CD14-positive monocyte (primary cell): ENCODE results near the gene STOML3. TPM values are rescaled to one million over a fixed set of nuclear protein-coding genes. Genes with fewer than 3 reads are reported as not detected.

ENCODE experiments used
- DNase-seq, 3 donors: peaks; one replicate each; pipeline ENCODE4 v3.0.0-alpha.2; 2011 to 2022
- H2AFZ ChIP-seq: 2 replicates; pipeline ENCODE4 v1.6.0; 2012; ENCODE audit warnings: mild to moderate bottlenecking, low read depth, low read length, inconsistent platforms; ENCODE audit not compliant: insufficient read depth, poor library complexity, severe bottlenecking
- H3K27ac ChIP-seq, 2 donors: 1 replicate in 1 of 2; 2 replicates in 1 of 2; pipeline ENCODE4 v1.5.1; 2012 to 2013; ENCODE audit warnings: low read length in 2 of 2, control low read depth in 1 of 2, inconsistent platforms in 1 of 2, low read depth in 1 of 2, mild to moderate bottlenecking in 1 of 2
- H3K27me3 ChIP-seq, 2 donors: one replicate each; pipeline versions ENCODE4 v1.6.0 to v1.6.1; 2011 to 2013; ENCODE audit warnings: low read length in 2 of 2; ENCODE audit not compliant: control insufficient read depth in 2 of 2, insufficient read depth in 2 of 2
- H3K36me3 ChIP-seq, 2 donors: replicated peaks in 1 of 2; 1 replicate in 1 of 2; 2 replicates in 1 of 2; pipeline versions ENCODE4 v1.5.1 to v1.6.1; 2012 to 2013; ENCODE audit warnings: low read length in 2 of 2, control low read depth in 1 of 2, inconsistent platforms in 1 of 2, mild to moderate bottlenecking in 1 of 2; ENCODE audit not compliant: insufficient read depth in 2 of 2, control insufficient read depth in 1 of 2
- H3K4me1 ChIP-seq, 2 donors: 1 replicate in 1 of 2; 2 replicates in 1 of 2; pipeline versions ENCODE4 v1.5.1 to v1.6.1; 2012 to 2013; ENCODE audit warnings: low read length in 2 of 2, control low read depth in 1 of 2, inconsistent platforms in 1 of 2, mild to moderate bottlenecking in 1 of 2, moderate library complexity in 1 of 2; ENCODE audit not compliant: insufficient read depth in 2 of 2, control insufficient read depth in 1 of 2
- H3K4me2 ChIP-seq: replicated peaks from 2 replicates; pipeline ENCODE3; 2012; ENCODE audit warnings: low read length, moderate library complexity, mild to moderate bottlenecking; ENCODE audit not compliant: poor library complexity, severe bottlenecking; ENCODE audit errors: extremely low read depth
- H3K4me3 ChIP-seq, 3 experiments: fragments of 200-600 bp in 1 of 3; sonication (generic) in 1 of 3; replicated peaks in 1 of 3; 1 replicate in 2 of 3; 2 replicates in 1 of 3; pipeline ENCODE4 v1.5.1; 2011 to 2013; ENCODE audit warnings: low read length in 3 of 3, mild to moderate bottlenecking in 3 of 3, control low read depth in 2 of 3, low read depth in 2 of 3, inconsistent platforms in 1 of 3, moderate library complexity in 1 of 3
- H3K79me2 ChIP-seq: 2 replicates; pipeline ENCODE4 v1.6.0; 2012; ENCODE audit warnings: mild to moderate bottlenecking, control low read depth, inconsistent platforms, low read length, moderate library complexity; ENCODE audit not compliant: insufficient read depth
- H3K9ac ChIP-seq: 2 replicates; pipeline ENCODE4 v1.6.0; 2017; ENCODE audit warnings: low read length, mild to moderate bottlenecking; ENCODE audit not compliant: insufficient read depth, poor library complexity, severe bottlenecking
- H3K9me3 ChIP-seq, 2 donors: replicated peaks in 1 of 2; 1 replicate in 1 of 2; 2 replicates in 1 of 2; pipeline versions ENCODE4 v1.5.1 to v1.6.1; 2012 to 2013; ENCODE audit warnings: low read length in 2 of 2, control low read depth in 1 of 2; ENCODE audit not compliant: control insufficient read depth in 1 of 2, insufficient read depth in 1 of 2
- H4K20me1 ChIP-seq: 2 replicates; pipeline ENCODE4 v1.6.0; 2012; ENCODE audit warnings: mild to moderate bottlenecking, low read length, control low read depth, moderate library complexity; ENCODE audit not compliant: insufficient read depth
- H3K27ac Mint-ChIP-seq, 7 donors: one replicate each; pipeline ENCODE4 v1.8.0; 2020; ENCODE audit warnings: mild to moderate bottlenecking in 7 of 7, mixed read lengths in 7 of 7, moderate library complexity in 6 of 7, inconsistent platforms in 2 of 7
- H3K27me3 Mint-ChIP-seq, 3 donors: one replicate each; pipeline ENCODE4 v1.8.0; 2021 to 2022; ENCODE audit warnings: low read depth in 3 of 3, mild to moderate bottlenecking in 3 of 3, mixed read lengths in 3 of 3, moderate library complexity in 3 of 3, inconsistent platforms in 1 of 3
- H3K36me3 Mint-ChIP-seq, 2 donors: one replicate each; pipeline ENCODE4 v1.8.0; 2020; ENCODE audit warnings: mixed read lengths in 2 of 2, inconsistent platforms in 1 of 2, mild to moderate bottlenecking in 1 of 2
- H3K4me1 Mint-ChIP-seq: one replicate; pipeline ENCODE4 v1.8.0; 2020; ENCODE audit warnings: mild to moderate bottlenecking, mixed read lengths
- H3K4me3 Mint-ChIP-seq, 2 donors: one replicate each; pipeline ENCODE4 v1.8.0; 2020; ENCODE audit warnings: mild to moderate bottlenecking in 2 of 2, mixed read lengths in 2 of 2, moderate library complexity in 1 of 2
- H3K9me3 Mint-ChIP-seq, 7 donors: one replicate each; pipeline ENCODE4 v1.8.0; 2020 to 2022; ENCODE audit warnings: mixed read lengths in 7 of 7, mild to moderate bottlenecking in 6 of 7, moderate library complexity in 6 of 7, inconsistent platforms in 2 of 7
- WGBS: methylation state at CpG from one replicate; pipeline ENCODE4 v1.1.5; 2013; ENCODE audit warnings: missing lambda C conversion rate; ENCODE audit not compliant: insufficient coverage; 5-methylcytosine and 5-hydroxymethylcytosine counted together
- intact Hi-C, 2 donors: fragments of 100-400 bp; cut with micrococcal nuclease; formaldehyde crosslinking; loops; one replicate each; pipeline versions ENCODE4 v1.15.0 to v1.15.1; 2023
- polyA plus RNA-seq, 3 donors: library from polyadenylated mRNA; depleted of rRNA in 1 of 3; unstranded in 2 of 3; stranded (reverse) in 1 of 3; fragments of 300-500 nt in 2 of 3; fragments of >200 nt in 1 of 3; fragmentation: Illumina TruSeq in 2 of 3; gene quantifications; 1 replicate in 2 of 3; 2 replicates in 1 of 3; pipeline ENCODE4 v1.2.3, GENCODE V29; 2012 to 2021
- TF ChIP-seq, protein P1 (sequence below): fragments of 200-600 bp; IDR thresholded peaks from one replicate; pipeline ENCODE4 v1.8.0; 2022; ENCODE audit warnings: antibody characterized with exemption, mild to moderate bottlenecking

The STOML3 gene
- polyA plus RNA-seq, 3 donors = not detected

DNA sequence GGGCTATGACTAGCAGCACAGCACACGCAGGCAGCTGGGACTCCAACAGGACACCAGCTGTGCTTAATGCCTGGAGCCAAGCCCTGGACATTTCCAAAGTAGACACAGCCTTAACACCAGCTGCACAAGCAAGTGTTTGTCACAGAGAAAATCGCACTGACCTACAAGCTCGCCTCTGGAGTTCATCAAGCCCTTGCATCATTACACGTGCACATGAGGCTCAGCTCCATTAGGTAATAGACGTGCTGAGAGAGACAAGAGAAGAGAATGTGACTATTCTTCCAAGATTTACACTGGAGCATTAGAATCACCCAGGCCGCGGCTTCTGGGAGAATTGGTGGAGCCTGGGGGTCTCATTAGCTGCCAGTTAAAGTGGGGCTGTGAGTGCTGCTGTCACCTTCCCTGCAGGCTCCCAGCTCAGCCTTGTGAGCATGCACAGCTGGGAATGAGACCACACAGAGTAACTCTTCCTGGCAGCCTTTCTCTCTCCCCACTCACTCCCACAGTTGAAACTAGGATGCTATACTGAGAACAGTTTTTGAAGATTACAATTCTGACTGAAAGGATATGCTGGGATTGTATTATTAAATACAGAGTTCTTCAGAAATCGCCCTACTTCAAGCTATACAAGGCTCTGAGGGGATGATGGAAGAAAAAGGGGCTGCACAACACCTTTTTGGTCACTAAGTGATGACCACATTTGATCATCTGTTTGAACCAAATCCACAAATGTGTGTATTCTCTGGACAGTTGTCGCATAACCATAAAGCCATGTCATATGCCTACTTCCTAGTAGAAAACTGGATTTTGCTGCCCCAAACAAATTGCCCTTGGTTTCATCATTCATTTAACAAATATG, 10.5 kb downstream of the STOML3 start:
- Mint-ChIP-seq H3K36me3 (no peaks in the 10 kb centered on the region), H3K4me3 (no peak overlapping the region), H3K9me3 (peaks cover 0 to 13% (median 7%) of the 10 kb centered on the region in 7 donors), H3K4me1 (no peaks in the 10 kb centered on the region), H3K27me3 (peaks cover 0 to 8% (median 0%) of the 10 kb centered on the region in 3 donors), H3K27ac (no peak overlapping the region)
- intact Hi-C loops = no loop called here
- H3K79me2 ChIP-seq = no peaks in the 10 kb centered on the region
- WGBS = 88% methylated on average over 3 of the region's 9 CpGs
- H3K27ac ChIP-seq = no peak overlapping the region
- H3K9ac ChIP-seq = no peak overlapping the region
- H3K9me3 ChIP-seq = peaks cover 0 to 3% of the 10 kb centered on the region in 2 donors
- no peak overlapping the region for H2AFZ ChIP-seq
- no peaks in the 10 kb centered on the region for H3K27me3 ChIP-seq
- no peak overlapping the region for H3K4me3 ChIP-seq
- TF ChIP-seq, protein P1, sequence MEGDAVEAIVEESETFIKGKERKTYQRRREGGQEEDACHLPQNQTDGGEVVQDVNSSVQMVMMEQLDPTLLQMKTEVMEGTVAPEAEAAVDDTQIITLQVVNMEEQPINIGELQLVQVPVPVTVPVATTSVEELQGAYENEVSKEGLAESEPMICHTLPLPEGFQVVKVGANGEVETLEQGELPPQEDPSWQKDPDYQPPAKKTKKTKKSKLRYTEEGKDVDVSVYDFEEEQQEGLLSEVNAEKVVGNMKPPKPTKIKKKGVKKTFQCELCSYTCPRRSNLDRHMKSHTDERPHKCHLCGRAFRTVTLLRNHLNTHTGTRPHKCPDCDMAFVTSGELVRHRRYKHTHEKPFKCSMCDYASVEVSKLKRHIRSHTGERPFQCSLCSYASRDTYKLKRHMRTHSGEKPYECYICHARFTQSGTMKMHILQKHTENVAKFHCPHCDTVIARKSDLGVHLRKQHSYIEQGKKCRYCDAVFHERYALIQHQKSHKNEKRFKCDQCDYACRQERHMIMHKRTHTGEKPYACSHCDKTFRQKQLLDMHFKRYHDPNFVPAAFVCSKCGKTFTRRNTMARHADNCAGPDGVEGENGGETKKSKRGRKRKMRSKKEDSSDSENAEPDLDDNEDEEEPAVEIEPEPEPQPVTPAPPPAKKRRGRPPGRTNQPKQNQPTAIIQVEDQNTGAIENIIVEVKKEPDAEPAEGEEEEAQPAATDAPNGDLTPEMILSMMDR = no peak
- H3K4me2 ChIP-seq = no peak overlapping the region
- no peaks in the 10 kb centered on the region for H3K4me1 ChIP-seq
- no peak for DNase-seq
- H3K36me3 ChIP-seq = no peaks in the 10 kb centered on the region
- H4K20me1 ChIP-seq = no peaks in the 10 kb centered on the region

DNA sequence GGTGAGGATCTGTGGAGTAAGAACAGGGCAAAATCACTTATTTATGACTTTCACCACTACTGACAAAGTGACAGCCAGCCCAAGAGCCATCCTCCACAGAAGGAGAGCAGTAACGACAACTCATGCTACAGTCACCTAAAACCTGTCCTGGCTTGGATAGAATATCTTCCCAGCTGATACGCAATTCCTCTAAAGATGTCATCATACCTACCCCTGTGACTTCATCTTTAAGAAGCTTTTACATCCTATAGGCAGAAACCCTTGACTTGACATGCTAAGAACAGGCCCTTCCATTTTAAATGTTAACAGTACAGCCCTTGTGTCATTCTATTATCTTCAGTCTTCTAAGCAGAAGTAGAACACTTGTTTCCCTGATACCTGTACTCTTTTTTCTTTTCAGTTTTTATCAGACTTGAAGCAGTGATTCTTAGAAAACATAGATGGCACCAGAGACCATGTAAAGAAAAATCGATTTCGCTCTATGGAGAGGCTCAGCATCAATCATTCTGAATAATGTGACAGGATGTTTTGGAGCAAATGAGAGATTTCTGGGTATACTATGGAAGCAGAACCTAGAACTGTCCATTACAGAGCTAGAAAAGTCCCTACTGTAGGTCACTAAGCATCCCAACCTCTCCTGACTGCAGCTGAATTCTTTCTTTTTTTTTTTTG, 20.1 kb downstream of the STOML3 start:
- H3K4me1 ChIP-seq = no peaks in the 10 kb centered on the region
- peaks cover 0 to 2% (median 0%) of the 10 kb centered on the region in 7 donors for H3K9me3 Mint-ChIP-seq
- peak overlapping the region in 1 of 2 donors; percentile 43 for H3K4me3 Mint-ChIP-seq
- H3K27ac ChIP-seq = no peak overlapping the region
- H3K36me3 ChIP-seq = no peaks in the 10 kb centered on the region
- WGBS = 86% methylated on average over 4 of the region's 4 CpGs
- no peaks in the 10 kb centered on the region for H3K79me2 ChIP-seq
- no peaks in the 10 kb centered on the region for H3K36me3 Mint-ChIP-seq
- no peak overlapping the region for H3K4me2 ChIP-seq
- H3K4me1 Mint-ChIP-seq = no peaks in the 10 kb centered on the region
- no peak overlapping the region for H3K4me3 ChIP-seq
- H3K27me3 Mint-ChIP-seq = peaks cover 0 to 4% (median 2%) of the 10 kb centered on the region in 3 donors
- H3K9ac ChIP-seq = no peak overlapping the region
- H3K9me3 ChIP-seq = no peaks in the 10 kb centered on the region
- TF ChIP-seq, protein P1 = no peak
- H4K20me1 ChIP-seq = no peaks in the 10 kb centered on the region
- no peak overlapping the region for H2AFZ ChIP-seq
- H3K27me3 ChIP-seq = no peaks in the 10 kb centered on the region
- H3K27ac Mint-ChIP-seq = no peak overlapping the region
- DNase-seq = no peak
- intact Hi-C loops = no loop called here
